HCT116 (cell line): Measurements from ENCODE around the gene TMEM50B. TPM values are rescaled to one million over a fixed set of nuclear protein-coding genes. Genes with fewer than 3 reads are reported as not detected.

Experiments
- ATAC-seq: fragments of 200-7000 bp; cut with Tn5 transposase; 2 replicates; pipeline ENCODE4 v1.9.1; 2020; ENCODE audit warnings: mild to moderate bottlenecking, moderate library complexity
- BruUV-seq: library from RNA; stranded (reverse); fragments of 400-500 nt; replicated peaks from 2 replicates; lab custom pipeline; 2021; lab: Mats Ljungman, UMichigan
- CTCF ChIA-PET: fragments of 300-600 bp; sonication (Branson Sonifier 250); formaldehyde crosslinking; loops from one replicate; lab custom pipeline; 2021; ENCODE audit warnings: antibody characterized with exemption; lab: Charles Lee
- POLR2A ChIA-PET: fragments of 300-600, 350-600 bp; sonication (Branson Sonifier 250); formaldehyde crosslinking; loops from one replicate; lab custom pipeline; 2021; ENCODE audit warnings: antibody characterized with exemption; lab: Charles Lee
- RAD21 ChIA-PET, 2 experiments: fragments of 300-600 bp; sonication (Branson Sonifier 250); formaldehyde crosslinking; loops; one replicate each; lab custom pipeline; 2023; ENCODE audit warnings: low total read pairs in 2 of 2; ENCODE audit not compliant: uncharacterized antibody in 2 of 2, unreplicated experiment in 2 of 2, low non-redundant PET in 1 of 2; lab: Charles Lee
- DNase-seq: peaks from one replicate; pipeline ENCODE4 v3.0.0-alpha.2; 2010; ENCODE audit warnings: low read depth, low spot score
- H2AFZ ChIP-seq: fragments of 200-600 bp; shearing (Covaris generic), sonication (generic); 2 replicates; pipeline ENCODE4 v1.6.1; 2017; ENCODE audit warnings: low read depth, mixed run types, mixed read lengths, antibody characterized with exemption, low read length; ENCODE audit not compliant: poor library complexity, severe bottlenecking
- H3K27ac ChIP-seq: 2 replicates; pipeline ENCODE4 v1.5.1; 2012; ENCODE audit warnings: low read depth, low read length
- H3K27me3 ChIP-seq: fragments of 200-600 bp; sonication (generic); 2 replicates; pipeline ENCODE4 v1.6.1; 2016; ENCODE audit warnings: mixed run types, low read length, mixed read lengths; ENCODE audit not compliant: insufficient read depth
- H3K36me3 ChIP-seq, 2 experiments: fragments of 200-500 bp in 1 of 2; fragments of 200-600 bp in 1 of 2; sonication (Bioruptor generic) in 1 of 2; sonication (generic) in 1 of 2; 2 replicates each; pipeline versions ENCODE4 v1.5.1 to v1.6.1; 2014 to 2016; ENCODE audit warnings: low read length in 2 of 2, inconsistent platforms in 1 of 2, mixed read lengths in 1 of 2, mixed run types in 1 of 2; ENCODE audit not compliant: insufficient read depth in 2 of 2, control insufficient read depth in 1 of 2
- H3K4me1 ChIP-seq, 2 experiments: fragments of 200-600 bp in 1 of 2; sonication (generic) in 1 of 2; 2 replicates each; pipeline versions ENCODE4 v1.5.1 to v1.6.1; 2012 to 2017; ENCODE audit warnings: low read length in 2 of 2, inconsistent platforms in 1 of 2, mild to moderate bottlenecking in 1 of 2, mixed read lengths in 1 of 2, mixed run types in 1 of 2, moderate library complexity in 1 of 2; ENCODE audit not compliant: insufficient read depth in 2 of 2, control insufficient read depth in 1 of 2
- H3K4me2 ChIP-seq: fragments of 200-600 bp; sonication (generic); 2 replicates; pipeline ENCODE4 v1.6.1; 2017; ENCODE audit warnings: mixed run types, low read length, mixed read lengths
- H3K4me3 ChIP-seq, 2 experiments: fragments of 200-600 bp in 1 of 2; sonication (generic) in 1 of 2; replicated peaks in 1 of 2; 2 replicates each; pipeline ENCODE4 v1.5.1; 2011 to 2016; ENCODE audit warnings: low read length in 2 of 2, control low read depth in 1 of 2, low read depth in 1 of 2, mild to moderate bottlenecking in 1 of 2, mixed read lengths in 1 of 2, mixed run types in 1 of 2
- H3K79me2 ChIP-seq: fragments of 200-600 bp; sonication (generic); 2 replicates; pipeline ENCODE4 v1.6.1; 2017; ENCODE audit warnings: mild to moderate bottlenecking, mixed run types, low read length, moderate library complexity, mixed read lengths; ENCODE audit not compliant: insufficient read depth
- H3K9ac ChIP-seq: fragments of 200-600 bp; sonication (generic); 2 replicates; pipeline ENCODE4 v1.6.1; 2016; ENCODE audit warnings: low read length, mixed read lengths
- H3K9me2 ChIP-seq: fragments of 200-600 bp; sonication (generic), shearing (Covaris generic); 2 replicates; pipeline ENCODE4 v1.6.1; 2017; ENCODE audit warnings: mixed run types, mild to moderate bottlenecking, moderate library complexity; ENCODE audit not compliant: insufficient read depth
- H3K9me3 ChIP-seq, 2 experiments: fragments of 200-500 bp in 1 of 2; fragments of 200-600 bp in 1 of 2; sonication (Bioruptor generic) in 1 of 2; sonication (generic) in 1 of 2; 2 replicates each; pipeline ENCODE4 v1.6.1; 2014 to 2017; ENCODE audit warnings: low read length in 2 of 2, mixed read lengths in 2 of 2, inconsistent platforms in 1 of 2, low read depth in 1 of 2, mild to moderate bottlenecking in 1 of 2, mixed run types in 1 of 2, moderate library complexity in 1 of 2; ENCODE audit not compliant: control insufficient read depth in 1 of 2, insufficient read depth in 1 of 2
- H4K20me1 ChIP-seq: fragments of 200-600 bp; sonication (generic), shearing (Covaris generic); 2 replicates; pipeline ENCODE4 v1.6.1; 2017; ENCODE audit warnings: mixed run types, mild to moderate bottlenecking, moderate library complexity; ENCODE audit not compliant: insufficient read depth
- CBX3 ChIP-seq: IDR thresholded peaks from 2 replicates; pipeline ENCODE4 v1.6.1; 2012; ENCODE audit warnings: low read depth
- CEBPB ChIP-seq: IDR thresholded peaks from 2 replicates; pipeline ENCODE4 v1.6.1; 2012; ENCODE audit warnings: low read depth
- CTCF ChIP-seq, 3 experiments: fragments of 200-600 bp in 1 of 3; sonication (generic) in 1 of 3; IDR thresholded peaks in 2 of 3; conservative IDR thresholded peaks in 1 of 3; 2 replicates each; pipeline ENCODE4 v1.5.1; 2012 to 2017; ENCODE audit warnings: low read depth in 2 of 3, low read length in 2 of 3, antibody characterized with exemption in 1 of 3, borderline replicate concordance in 1 of 3, control low read depth in 1 of 3, mild to moderate bottlenecking in 1 of 3, mixed read lengths in 1 of 3, mixed run types in 1 of 3, moderate library complexity in 1 of 3; ENCODE audit not compliant: insufficient read depth in 1 of 3
- EGR1 ChIP-seq: IDR thresholded peaks from 2 replicates; pipeline ENCODE4 v1.6.1; 2012; ENCODE audit warnings: low read depth
- FOSL1 ChIP-seq: IDR thresholded peaks from 2 replicates; pipeline ENCODE4 v1.6.1; 2012; ENCODE audit warnings: low read depth
- REST ChIP-seq: IDR thresholded peaks from 2 replicates; pipeline ENCODE4 v1.6.1; 2012; ENCODE audit warnings: low read depth
- SP1 ChIP-seq: IDR thresholded peaks from 2 replicates; pipeline ENCODE4 v1.6.1; 2012; ENCODE audit warnings: low read depth
- SRF ChIP-seq: IDR thresholded peaks from 2 replicates; pipeline ENCODE4 v1.6.1; 2012; ENCODE audit warnings: low read depth
- YY1 ChIP-seq: IDR thresholded peaks from 2 replicates; pipeline ENCODE4 v1.6.1; 2011; ENCODE audit warnings: low read length, low read depth, moderate library complexity, mild to moderate bottlenecking; ENCODE audit not compliant: insufficient replicate concordance; ENCODE audit errors: extremely low read depth
- ZBTB33 ChIP-seq: IDR thresholded peaks from 2 replicates; pipeline ENCODE4 v1.6.1; 2011; ENCODE audit warnings: mild to moderate bottlenecking, low read length, moderate library complexity; ENCODE audit not compliant: insufficient replicate concordance; ENCODE audit errors: extremely low read depth
- ZFX ChIP-seq: fragments of 450-650 bp; IDR thresholded peaks from 2 replicates; pipeline ENCODE4 v1.6.1; 2017
- intact Hi-C: fragments of 100-400 bp; cut with micrococcal nuclease; formaldehyde crosslinking; loops from 2 replicates; pipeline ENCODE4 v1.10.0; 2022
- total RNA-seq: library from RNA; stranded (reverse); gene quantifications from one replicate; pipeline ENCODE4 v1.2.1, GENCODE V29; 2021; ENCODE audit not compliant: unreplicated experiment

Gene TMEM50B
- total RNA-seq, 1 experiment from 2014 or later, result 18.8 TPM

- Histone ChIP-seq H3K9ac (no peak overlapping the region), H3K36me3 (peaks cover 3 to 8% of the 10 kb centered on the region in 2 experiments; a peak in 2 of 4 replicates), H3K4me1 (peaks cover 3 to 5% of the 10 kb centered on the region in 2 experiments; a peak in 2 of 4 replicates), H3K27ac (no peak overlapping the region), H3K9me3 (no peaks in the 10 kb centered on the region), H3K79me2 (no peaks in the 10 kb centered on the region), H4K20me1 (no peaks in the 10 kb centered on the region), H2AFZ (no peak overlapping the region), H3K4me3 (no peak overlapping the region), H3K9me2 (no peaks in the 10 kb centered on the region), H3K27me3 (no peaks in the 10 kb centered on the region), H3K4me2 (no peak overlapping the region)
- no peak for TF ChIP-seq CTCF (IDR thresholded peaks at IDR 0.05 in 2 of 3, conservative IDR thresholded peaks at IDR 0.05 in 1 of 3; ENCODE audit: borderline replicate concordance in 1 of 3, insufficient read depth in 1 of 3, low read depth in 2 of 3, low read length in 2 of 3)
- no peak for TF ChIP-seq YY1
- TF ChIP-seq REST, result no peak
- TF ChIP-seq ZFX, result no peak
- TF ChIP-seq SP1, result no peak
- no peak for TF ChIP-seq CBX3
- TF ChIP-seq CEBPB, result no peak
- TF ChIP-seq EGR1, result no peak
- TF ChIP-seq FOSL1, result no peak
- no peak for TF ChIP-seq SRF
- TF ChIP-seq ZBTB33, result no peak
- ChIA-PET POLR2A (no interaction called here), RAD21 (no interaction called here), CTCF (interaction anchor here (0.9 to 2.5 kb wide), 3 partner anchors 239 to 245 kb away, joined by 3 to 15 read pairs (median 3); no protein-coding TSS in a partner anchor)
- no TSS peak for BruUV-seq
- DNase-seq (no peak), ATAC-seq (no peak)
- intact Hi-C loops, result loop anchor here (10.0 kb wide), 1 partner anchor 497 kb away; no protein-coding TSS in a partner anchor
Observed at GRCh38 chr21:33441489-33442477, 38.0 kb downstream of the TMEM50B start.
